Fibroblast of villous mesenchyme (primary cell): ENCODE results near the gene SAAL1. TPM values are rescaled to one million over a fixed set of nuclear protein-coding genes. Genes with fewer than 3 reads are reported as not detected.

Source experiments
- DNase-seq: peaks from one replicate; pipeline ENCODE4 v3.0.0-alpha.2; 2010; ENCODE audit warnings: low read depth
- H3K4me3 ChIP-seq: 2 replicates; pipeline ENCODE4 v1.5.1; 2011; ENCODE audit warnings: low read depth, mild to moderate bottlenecking, low read length
- CTCF ChIP-seq: IDR thresholded peaks from 2 replicates; pipeline ENCODE4 v1.5.1; 2012; ENCODE audit warnings: low read depth, mild to moderate bottlenecking, low read length; ENCODE audit not compliant: insufficient read depth
- total RNA-seq: library from RNA; depleted of rRNA; stranded (reverse); fragments of >200 nt; gene quantifications from 2 replicates; pipeline ENCODE4 v1.2.3, GENCODE V29; 2012

Gene SAAL1
- total RNA-seq, 1 donor: 18.1 TPM

- no peak for DNase-seq
- TF ChIP-seq CTCF: no peak
- H3K4me3 ChIP-seq: no peak overlapping the region
Observed at GRCh38 chr11:18108254-18108653, 2.4 kb upstream of the SAAL1 start.

- TF ChIP-seq CTCF: no peak
- DNase-seq: peak; percentile 17
- no peak overlapping the region for H3K4me3 ChIP-seq
Observed at GRCh38 chr11:18106688-18107087, 806 bp upstream of the SAAL1 start.

DNA sequence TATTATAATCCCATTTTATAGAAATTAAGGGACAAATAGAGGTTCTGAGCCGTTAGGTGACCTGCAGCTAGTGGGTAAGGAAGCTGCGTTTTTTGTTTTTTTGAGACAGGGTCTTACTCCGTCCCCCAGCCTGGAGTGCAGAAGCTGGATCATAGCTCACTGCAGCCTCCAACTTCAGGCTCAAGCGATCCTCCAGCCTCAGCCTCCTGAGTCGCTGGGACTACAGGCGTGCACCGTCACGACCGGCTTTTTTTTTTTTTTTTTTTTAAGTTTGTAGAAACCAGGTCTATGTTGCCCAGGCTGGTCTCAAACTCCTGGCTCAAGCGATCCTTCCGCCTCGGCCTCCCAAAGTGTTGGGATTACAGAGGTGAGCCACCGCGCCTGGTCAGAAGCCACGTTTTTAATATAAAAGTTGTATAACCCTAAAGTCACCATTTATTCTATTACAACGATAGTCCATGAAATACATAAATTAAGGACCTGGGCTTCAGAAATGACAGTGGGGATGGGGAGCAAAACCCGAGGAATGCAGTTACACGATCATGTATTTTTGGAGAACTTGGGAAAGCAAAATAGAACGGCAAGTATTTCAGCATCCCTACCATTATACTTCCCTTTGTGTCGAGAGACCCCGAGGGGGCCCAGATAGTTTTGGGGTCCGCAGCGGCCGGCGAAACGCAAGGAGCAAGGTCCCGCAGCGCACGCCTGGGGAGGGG is 638 bp downstream of the SAAL1 start:
- DNase-seq: no peak
- peak overlapping the region; percentile 97 for H3K4me3 ChIP-seq
- no peak for TF ChIP-seq CTCF

GRCh38 chr11:18100926-18101656 is 4.8 kb downstream of the SAAL1 start:
- DNase-seq: no peak
- TF ChIP-seq CTCF: no peak
- H3K4me3 ChIP-seq: no peak overlapping the region

DNA sequence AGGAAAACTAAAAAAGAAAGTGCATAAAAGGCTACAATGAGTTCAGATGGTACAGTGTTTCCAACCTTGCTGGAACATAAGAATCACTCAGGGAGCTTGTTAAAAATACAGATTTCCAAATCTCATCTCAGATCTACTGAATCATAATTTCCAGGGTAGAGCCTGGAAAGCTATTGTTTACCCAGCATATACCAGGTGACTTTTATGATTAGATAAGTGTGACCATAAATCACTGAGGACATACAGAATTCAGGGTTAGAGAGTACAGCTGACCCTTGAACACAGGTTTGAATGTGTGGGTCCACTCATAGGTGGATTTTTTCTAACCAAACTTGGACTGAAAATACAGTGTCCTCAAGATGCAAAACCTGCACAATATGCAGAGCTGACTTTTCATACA is 11.9 kb downstream of the SAAL1 start:
- no peak overlapping the region for H3K4me3 ChIP-seq
- no peak for DNase-seq
- TF ChIP-seq CTCF: no peak

- no peak for TF ChIP-seq CTCF
- no peak overlapping the region for H3K4me3 ChIP-seq
- no peak for DNase-seq
Observed at GRCh38 chr11:18091731-18092130, 14.2 kb downstream of the SAAL1 start.

GRCh38 chr11:18088966-18089365 is 16.9 kb downstream of the SAAL1 start:
- no peak overlapping the region for H3K4me3 ChIP-seq
- no peak for TF ChIP-seq CTCF
- no peak for DNase-seq
